Adrenal gland (tissue), 5 donors: ENCODE results near the gene ATP6V1C2.

ENCODE experiments used
- POLR2A ChIP-seq, 2 donors: fragments of 450-650 bp; IDR thresholded peaks; one replicate each; pipeline ENCODE4 v1.6.1; 2017; ENCODE audit warnings: antibody characterized with exemption in 2 of 2, mild to moderate bottlenecking in 2 of 2, moderate library complexity in 1 of 2
- TF ChIP-seq, protein P1 (sequence below), 6 experiments: fragments of 450-650 bp in 4 of 6; fragments of 200-600 bp in 2 of 6; sonication (generic) in 1 of 6; IDR thresholded peaks; 1 replicate in 5 of 6; 2 replicates in 1 of 6; pipeline versions ENCODE4 v1.5.1 to v1.8.0; 2016 to 2021; ENCODE audit warnings: antibody characterized with exemption in 6 of 6, mild to moderate bottlenecking in 2 of 6, moderate library complexity in 1 of 6
- donor health status: DM: no; HTN: no; CAD: no.

DNA sequence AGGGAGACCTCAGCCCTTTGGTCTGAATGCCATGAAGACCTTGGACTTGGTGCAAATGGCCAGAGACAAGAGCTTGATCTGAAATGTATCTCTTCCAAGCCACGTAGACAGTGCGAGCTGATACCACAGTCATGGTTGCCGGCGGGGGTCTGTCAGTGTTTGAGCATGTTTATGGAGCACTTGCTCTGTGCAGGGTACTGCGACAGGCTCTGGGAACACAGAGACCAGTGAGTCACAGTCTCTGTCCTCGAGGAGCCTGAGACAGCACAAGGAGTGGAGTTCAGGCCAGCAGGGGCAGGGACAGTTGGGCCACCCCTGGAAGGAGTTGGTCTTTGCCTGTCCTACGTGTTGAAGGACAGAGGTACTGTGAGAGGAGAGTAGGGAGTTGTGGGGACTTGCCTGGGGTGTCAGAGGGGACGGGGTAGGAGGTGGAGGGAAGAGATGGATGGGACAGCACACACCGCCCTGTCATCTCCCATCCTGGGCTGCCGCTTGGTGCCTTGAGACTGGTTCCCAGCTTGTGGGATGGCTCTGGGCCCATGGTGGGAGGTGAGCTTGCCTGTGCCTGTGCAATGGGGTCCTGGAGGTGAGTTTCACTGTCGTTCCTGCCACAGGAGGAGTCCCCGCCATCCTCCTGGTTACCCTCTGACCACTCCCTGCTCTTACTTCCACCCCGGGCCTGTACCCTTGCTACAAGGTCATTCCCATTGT, 39.5 kb downstream of the ATP6V1C2 start:
- TF ChIP-seq, protein P1, sequence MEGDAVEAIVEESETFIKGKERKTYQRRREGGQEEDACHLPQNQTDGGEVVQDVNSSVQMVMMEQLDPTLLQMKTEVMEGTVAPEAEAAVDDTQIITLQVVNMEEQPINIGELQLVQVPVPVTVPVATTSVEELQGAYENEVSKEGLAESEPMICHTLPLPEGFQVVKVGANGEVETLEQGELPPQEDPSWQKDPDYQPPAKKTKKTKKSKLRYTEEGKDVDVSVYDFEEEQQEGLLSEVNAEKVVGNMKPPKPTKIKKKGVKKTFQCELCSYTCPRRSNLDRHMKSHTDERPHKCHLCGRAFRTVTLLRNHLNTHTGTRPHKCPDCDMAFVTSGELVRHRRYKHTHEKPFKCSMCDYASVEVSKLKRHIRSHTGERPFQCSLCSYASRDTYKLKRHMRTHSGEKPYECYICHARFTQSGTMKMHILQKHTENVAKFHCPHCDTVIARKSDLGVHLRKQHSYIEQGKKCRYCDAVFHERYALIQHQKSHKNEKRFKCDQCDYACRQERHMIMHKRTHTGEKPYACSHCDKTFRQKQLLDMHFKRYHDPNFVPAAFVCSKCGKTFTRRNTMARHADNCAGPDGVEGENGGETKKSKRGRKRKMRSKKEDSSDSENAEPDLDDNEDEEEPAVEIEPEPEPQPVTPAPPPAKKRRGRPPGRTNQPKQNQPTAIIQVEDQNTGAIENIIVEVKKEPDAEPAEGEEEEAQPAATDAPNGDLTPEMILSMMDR (IDR thresholded peaks at IDR 0.05): no peak
- TF ChIP-seq POLR2A (IDR thresholded peaks at IDR 0.05): no peak
